Ishikawa (cell line): ENCODE data around the gene CWC27.

Source experiments
- CEBPB ChIP-seq: IDR thresholded peaks from 2 replicates; pipeline ENCODE4 v1.6.1; 2012
- CREB1 ChIP-seq: IDR thresholded peaks from 2 replicates; pipeline ENCODE4 v1.6.1; 2012; ENCODE audit warnings: low read depth
- EGR1 ChIP-seq: IDR thresholded peaks from 2 replicates; pipeline ENCODE4 v1.6.1; 2012
- EP300 ChIP-seq: IDR thresholded peaks from 2 replicates; pipeline ENCODE4 v1.6.1; 2012; ENCODE audit warnings: borderline replicate concordance
- FOXM1 ChIP-seq: IDR thresholded peaks from 2 replicates; pipeline ENCODE4 v1.6.1; 2012; ENCODE audit warnings: low read depth, borderline replicate concordance
- MAX ChIP-seq: IDR thresholded peaks from 2 replicates; pipeline ENCODE4 v1.6.1; 2012
- NFIC ChIP-seq: IDR thresholded peaks from 2 replicates; pipeline ENCODE4 v1.6.1; 2012
- RAD21 ChIP-seq: IDR thresholded peaks from 2 replicates; pipeline ENCODE4 v1.6.1; 2012; ENCODE audit warnings: low read depth
- REST ChIP-seq: IDR thresholded peaks from 2 replicates; pipeline ENCODE4 v1.6.1; 2012; ENCODE audit warnings: low read depth, mild to moderate bottlenecking
- TAF1 ChIP-seq: IDR thresholded peaks from 2 replicates; pipeline ENCODE4 v1.6.1; 2012; ENCODE audit warnings: low read depth, mild to moderate bottlenecking
- TCF12 ChIP-seq: IDR thresholded peaks from 2 replicates; pipeline ENCODE4 v1.6.1; 2012; ENCODE audit warnings: low read depth
- TEAD4 ChIP-seq: IDR thresholded peaks from 2 replicates; pipeline ENCODE4 v1.6.1; 2012
- USF1 ChIP-seq: IDR thresholded peaks from 2 replicates; pipeline ENCODE4 v1.6.1; 2012
- YY1 ChIP-seq: IDR thresholded peaks from 2 replicates; pipeline ENCODE4 v1.6.1; 2012; ENCODE audit warnings: low read depth
- ZBTB7A ChIP-seq: IDR thresholded peaks from 2 replicates; pipeline ENCODE4 v1.6.1; 2012; ENCODE audit warnings: low read depth

CWC27 gene

GRCh38 chr5:64942460-64942859 is 173.7 kb downstream of the CWC27 start:
- TF ChIP-seq MAX (no peak), TCF12 (no peak), USF1 (no peak), TAF1 (no peak)

GRCh38 chr5:64944868-64945267 is 176.1 kb downstream of the CWC27 start:
- TF ChIP-seq CEBPB (no peak), TEAD4 (no peak), RAD21 (no peak), TAF1 (no peak), CREB1 (no peak), MAX (no peak), YY1 (no peak), NFIC (no peak), TCF12 (no peak), USF1 (no peak), ZBTB7A (no peak), EGR1 (no peak), EP300 (no peak), REST (no peak), FOXM1 (no peak)

- TF ChIP-seq CEBPB (no peak), NFIC (peak; percentile 72), EP300 (peak; percentile 17; the same call in 1 of the 2 replicates), EGR1 (no peak), REST (no peak), MAX (no peak), TEAD4 (peak; percentile 36; the same call in 1 of the 2 replicates)
These were observed 178.3 kb downstream of the CWC27 start for GRCh38 chr5:64947031-64947430.

- no peak for TF ChIP-seq YY1
- TF ChIP-seq CREB1 = no peak
- no peak for TF ChIP-seq EP300
- TF ChIP-seq ZBTB7A = no peak
These were observed 179.1 kb downstream of the CWC27 start for GRCh38 chr5:64947801-64948200.

GRCh38 chr5:64949331-64949730 is 180.6 kb downstream of the CWC27 start:
- no peak for TF ChIP-seq TCF12
- TF ChIP-seq CREB1 = no peak
- no peak for TF ChIP-seq EGR1
- TF ChIP-seq MAX = no peak
- TF ChIP-seq TEAD4 = no peak
- no peak for TF ChIP-seq NFIC
- no peak for TF ChIP-seq TAF1
- no peak for TF ChIP-seq REST
- no peak for TF ChIP-seq USF1
- TF ChIP-seq EP300 = no peak
- TF ChIP-seq YY1 = no peak
- no peak for TF ChIP-seq ZBTB7A
- no peak for TF ChIP-seq FOXM1
- no peak for TF ChIP-seq CEBPB
- TF ChIP-seq RAD21 = no peak
